SH-SY5Y (cell line): Measurements from ENCODE around the gene CBX6.

Experiments used
- GATA2 ChIP-seq: IDR thresholded peaks from 2 replicates; pipeline ENCODE4 v1.6.1; 2011; ENCODE audit warnings: mild to moderate bottlenecking, low read depth, low read length
- GATA3 ChIP-seq: IDR thresholded peaks from 2 replicates; pipeline ENCODE4 v1.6.1; 2011; ENCODE audit warnings: low read depth, mild to moderate bottlenecking, low read length, moderate library complexity

- no peak for TF ChIP-seq GATA3
- no peak for TF ChIP-seq GATA2
Observed at GRCh38 chr22:38846412-38846811, 25.6 kb downstream of the CBX6 start.
